Left lung (tissue), 10 donors: ENCODE measurements around the gene TEFM. TPM values are rescaled to one million over a fixed set of nuclear protein-coding genes. Genes with fewer than 3 reads are reported as not detected.

Experiments used
- ATAC-seq: fragments of 200-7000 bp; cut with Tn5 transposase; one replicate; pipeline ENCODE4 v1.9.1; 2020; ENCODE audit warnings: moderate library complexity
- DNase-seq, 4 donors: peaks; one replicate each; pipeline ENCODE4 v3.0.0-alpha.2; 2013 to 2020
- H3K27ac ChIP-seq, 2 donors: fragments of 200-600 bp; sonication (generic) in 1 of 2; one replicate each; pipeline versions ENCODE4 v1.5.0 to v1.8.0; 2020 to 2021
- H3K27me3 ChIP-seq, 2 donors: fragments of 200-600 bp; sonication (generic) in 1 of 2; one replicate each; pipeline versions ENCODE4 v1.5.0 to v1.8.0; 2020 to 2021
- H3K36me3 ChIP-seq, 2 donors: fragments of 200-600 bp; sonication (generic) in 1 of 2; one replicate each; pipeline versions ENCODE4 v1.5.0 to v1.8.0; 2020 to 2021
- H3K4me1 ChIP-seq, 2 donors: fragments of 200-600 bp; one replicate each; pipeline ENCODE4 v1.8.0; 2021
- H3K4me3 ChIP-seq, 2 donors: fragments of 200-600 bp; sonication (generic) in 1 of 2; one replicate each; pipeline versions ENCODE4 v1.5.0 to v1.8.0; 2020 to 2021; ENCODE audit warnings: mild to moderate bottlenecking in 1 of 2
- H3K9me3 ChIP-seq, 2 donors: fragments of 200-600 bp; sonication (generic) in 1 of 2; one replicate each; pipeline versions ENCODE4 v1.5.0 to v1.8.0; 2020 to 2021
- intact Hi-C, 2 donors: fragments of 100-400 bp; cut with DNase I; formaldehyde crosslinking; loops; one replicate each; pipeline versions ENCODE4 v1.11.2 to v1.14.2; 2022
- polyA plus RNA-seq, 6 donors: library from polyadenylated mRNA; unstranded; fragments of 120-200 nt; gene quantifications; one replicate each; pipeline ENCODE4 v1.2.1, GENCODE V29; 2013; ENCODE audit not compliant: insufficient read length in 6 of 6
- total RNA-seq, 2 donors: library from RNA; stranded (reverse); fragmentation: NEBNext Ultra II Directional; extraction: Animal tissue kit (Norgen Biotek cat#: 25700); gene quantifications; one replicate each; pipeline ENCODE4 v1.2.1, GENCODE V29; 2021
- TF ChIP-seq, protein P1 (sequence below), 2 donors: fragments of 200-600 bp; sonication (generic) in 1 of 2; IDR thresholded peaks; one replicate each; pipeline versions ENCODE4 v1.5.0 to v1.8.0; 2021; ENCODE audit warnings: antibody characterized with exemption in 2 of 2
- donor health status: DM: no; HTN: yes; CAD: no.
- donor health status: DM: no; HTN: no; CAD: no.

Gene TEFM
- total and polyA plus RNA-seq, 8 donors = 14.0 to 28.1 (median 24.1) TPM

DNA sequence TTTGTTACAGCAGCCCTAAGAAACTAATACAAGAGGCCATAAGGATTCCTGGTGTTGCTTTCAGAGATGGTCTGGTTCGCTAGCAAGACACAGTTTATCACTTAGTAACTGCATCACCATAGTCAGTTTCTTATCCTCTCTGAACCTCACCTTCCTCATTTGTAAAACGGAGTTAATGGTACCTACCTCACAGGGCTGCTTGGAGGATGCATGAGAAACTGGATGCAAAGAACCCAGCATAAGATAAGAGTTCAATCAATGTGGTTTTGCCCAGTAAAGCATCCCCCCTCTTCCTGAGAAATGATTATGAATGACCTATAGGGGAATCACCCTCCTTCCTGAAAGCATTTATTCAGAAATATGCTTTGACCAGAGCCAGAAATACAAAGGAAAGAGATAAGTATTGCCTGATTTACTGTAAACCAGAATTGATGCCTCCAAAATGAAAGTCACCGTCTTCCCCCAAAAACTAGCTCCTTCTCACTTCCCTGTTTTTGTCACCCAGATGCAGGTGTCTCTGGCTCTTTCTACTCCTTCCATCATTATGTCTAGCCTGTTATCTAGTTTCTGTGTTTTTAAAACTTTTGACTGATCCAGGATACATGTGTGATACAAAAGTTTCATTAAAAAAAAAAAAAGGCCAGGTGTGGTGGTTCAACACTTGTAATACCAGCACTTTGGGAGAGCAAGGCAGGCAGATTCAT is 2.8 kb upstream of the TEFM start:
- Histone ChIP-seq H3K36me3 (peaks cover 0 to 5% of the 10 kb centered on the region in 2 donors), H3K4me3 (no peak overlapping the region), H3K9me3 (no peaks in the 10 kb centered on the region), H3K27me3 (no peaks in the 10 kb centered on the region), H3K4me1 (peaks cover 5 to 26% of the 10 kb centered on the region in 2 donors), H3K27ac (no peak overlapping the region)
- no peak for DNase-seq
- no peak for ATAC-seq
- TF ChIP-seq, protein P1, sequence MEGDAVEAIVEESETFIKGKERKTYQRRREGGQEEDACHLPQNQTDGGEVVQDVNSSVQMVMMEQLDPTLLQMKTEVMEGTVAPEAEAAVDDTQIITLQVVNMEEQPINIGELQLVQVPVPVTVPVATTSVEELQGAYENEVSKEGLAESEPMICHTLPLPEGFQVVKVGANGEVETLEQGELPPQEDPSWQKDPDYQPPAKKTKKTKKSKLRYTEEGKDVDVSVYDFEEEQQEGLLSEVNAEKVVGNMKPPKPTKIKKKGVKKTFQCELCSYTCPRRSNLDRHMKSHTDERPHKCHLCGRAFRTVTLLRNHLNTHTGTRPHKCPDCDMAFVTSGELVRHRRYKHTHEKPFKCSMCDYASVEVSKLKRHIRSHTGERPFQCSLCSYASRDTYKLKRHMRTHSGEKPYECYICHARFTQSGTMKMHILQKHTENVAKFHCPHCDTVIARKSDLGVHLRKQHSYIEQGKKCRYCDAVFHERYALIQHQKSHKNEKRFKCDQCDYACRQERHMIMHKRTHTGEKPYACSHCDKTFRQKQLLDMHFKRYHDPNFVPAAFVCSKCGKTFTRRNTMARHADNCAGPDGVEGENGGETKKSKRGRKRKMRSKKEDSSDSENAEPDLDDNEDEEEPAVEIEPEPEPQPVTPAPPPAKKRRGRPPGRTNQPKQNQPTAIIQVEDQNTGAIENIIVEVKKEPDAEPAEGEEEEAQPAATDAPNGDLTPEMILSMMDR (IDR thresholded peaks at IDR 0.05) = no peak
- intact Hi-C loops = no loop called here

DNA sequence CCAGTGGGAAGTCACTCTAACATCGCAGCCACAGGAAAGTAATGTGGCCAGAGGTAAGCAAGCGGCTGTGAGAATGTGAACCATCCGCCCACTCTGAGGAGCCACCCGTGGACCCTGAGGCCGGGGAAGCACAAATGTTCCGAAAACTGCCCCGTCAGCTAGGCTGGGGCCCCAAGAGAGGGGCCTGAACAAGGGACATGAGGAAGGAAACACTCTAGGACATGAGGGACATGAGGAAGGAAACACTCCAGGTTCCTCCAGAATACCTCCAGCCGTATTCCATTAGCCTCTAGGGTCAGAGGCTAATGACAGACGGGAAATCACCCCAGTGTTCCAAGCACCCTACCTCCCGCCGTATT is 317 bp downstream of the TEFM start:
- Histone ChIP-seq H3K9me3 (no peaks in the 10 kb centered on the region), H3K36me3 (peaks cover 0 to 28% of the 10 kb centered on the region in 2 donors), H3K4me1 (peaks cover 5 to 26% of the 10 kb centered on the region in 2 donors), H3K27me3 (no peaks in the 10 kb centered on the region), H3K4me3 (peak overlapping the region; percentile 80 to 81), H3K27ac (peak overlapping the region; percentile 93 to 94)
- intact Hi-C loops = no loop called here
- TF ChIP-seq, protein P1 (IDR thresholded peaks at IDR 0.05) = no peak
- ATAC-seq (peak; percentile 49), DNase-seq (no peak)

DNA sequence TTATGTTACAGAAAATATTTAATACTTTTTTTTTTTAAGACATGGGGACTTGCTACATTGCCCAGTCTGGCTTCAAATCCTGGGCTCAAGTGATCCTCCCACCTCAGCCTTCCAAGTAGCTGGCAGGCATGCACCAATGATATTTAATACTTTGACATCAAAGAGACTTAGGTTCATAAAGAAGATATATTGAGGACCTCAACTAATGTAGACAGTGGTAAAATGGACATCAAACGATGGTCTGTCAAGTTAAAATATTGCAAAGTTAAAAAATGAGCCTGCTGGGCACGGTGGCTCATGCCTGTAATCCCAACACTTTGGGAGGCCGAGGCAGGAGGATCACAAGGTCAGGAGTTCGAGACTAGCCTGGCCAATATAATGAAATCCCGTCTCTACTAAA is 8.7 kb downstream of the TEFM start:
- TF ChIP-seq, protein P1 (IDR thresholded peaks at IDR 0.05) = no peak
- intact Hi-C loops = no loop called here
- Histone ChIP-seq H3K27me3 (no peaks in the 10 kb centered on the region), H3K36me3 (peaks cover 0 to 70% of the 10 kb centered on the region in 2 donors), H3K4me1 (no peaks in the 10 kb centered on the region), H3K4me3 (no peak overlapping the region), H3K9me3 (no peaks in the 10 kb centered on the region), H3K27ac (no peak overlapping the region)
- DNase-seq (no peak), ATAC-seq (no peak)

DNA sequence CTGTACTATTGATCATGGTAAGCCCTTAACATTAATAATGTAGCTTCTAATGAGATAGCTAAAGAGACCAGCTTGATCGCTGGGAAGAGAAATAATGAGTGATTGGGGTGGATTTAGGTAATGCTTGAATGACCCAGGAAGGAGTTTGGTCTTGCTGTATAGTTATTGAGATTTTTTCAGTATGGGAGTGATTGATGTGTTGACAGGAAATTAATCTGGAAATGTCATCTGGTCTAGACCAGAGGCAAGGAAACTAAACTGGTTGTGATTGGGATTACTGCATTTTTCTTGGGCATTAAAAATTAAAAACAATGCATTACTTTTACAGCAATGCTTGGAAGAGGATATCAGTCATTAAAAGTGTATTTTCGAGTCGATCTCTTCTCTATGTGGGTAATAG is 11.8 kb downstream of the TEFM start:
- TF ChIP-seq, protein P1 (IDR thresholded peaks at IDR 0.05) = no peak

DNA sequence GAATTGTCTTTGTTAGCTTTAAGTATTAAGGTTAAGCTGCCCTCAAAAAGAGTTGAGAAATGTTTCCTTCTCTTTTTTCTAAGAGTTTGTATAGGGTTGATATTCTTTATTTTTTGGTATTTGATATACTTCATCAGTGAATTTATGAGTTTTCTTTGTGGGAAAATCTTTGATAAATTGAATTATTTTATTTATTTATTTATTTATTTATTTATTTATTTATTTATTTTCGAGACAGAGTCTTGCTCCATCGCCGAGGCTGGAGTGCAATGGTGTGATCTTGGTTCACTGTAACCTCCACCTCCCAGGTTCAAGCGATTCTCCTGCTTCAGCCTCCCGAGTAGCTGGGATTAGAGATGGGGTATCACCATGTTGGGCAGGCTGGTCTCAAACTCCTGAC is 19.9 kb downstream of the TEFM start:
- TF ChIP-seq, protein P1 (IDR thresholded peaks at IDR 0.05) = no peak
- peaks cover 0 to 12% of the 10 kb centered on the region in 2 donors for H3K36me3 ChIP-seq
- no peaks in the 10 kb centered on the region for H3K4me1 ChIP-seq
- no peaks in the 10 kb centered on the region for H3K27me3 ChIP-seq
- H3K9me3 ChIP-seq = no peaks in the 10 kb centered on the region
- ATAC-seq (no peak), DNase-seq (no peak)
- H3K27ac ChIP-seq = no peak overlapping the region
- no peak overlapping the region for H3K4me3 ChIP-seq
- intact Hi-C loops = no loop called here

More for the DNA sequence above, 11.8 kb downstream of the TEFM start:
- DNase-seq = no peak
- Histone ChIP-seq H3K4me3 (no peak overlapping the region), H3K9me3 (no peaks in the 10 kb centered on the region), H3K36me3 (peaks cover 0 to 42% of the 10 kb centered on the region in 2 donors), H3K27me3 (no peaks in the 10 kb centered on the region), H3K27ac (no peak overlapping the region), H3K4me1 (no peaks in the 10 kb centered on the region)
- intact Hi-C loops = no loop called here
- ATAC-seq = no peak
